Epithelial cell of proximal tubule (primary cell): ENCODE measurements around the gene BABAM2. TPM values are rescaled to one million over a fixed set of nuclear protein-coding genes. Genes with fewer than 3 reads are reported as not detected.
A peak's percentile ranks its signal among the peaks of the same experiment; 100 is the strongest.

ENCODE experiments used
- DNase-seq: peaks from one replicate; pipeline ENCODE4 v3.0.0-alpha.2; 2011; ENCODE audit warnings: low read depth
- H3K4me3 ChIP-seq: 2 replicates; pipeline ENCODE4 v1.5.1; 2011; ENCODE audit warnings: low read depth, mild to moderate bottlenecking, low read length
- total RNA-seq: library from RNA; depleted of rRNA; stranded (reverse); fragments of >200 nt; gene quantifications from 2 replicates; pipeline ENCODE4 v1.2.3, GENCODE V29; 2015
- TF ChIP-seq, protein P1 (sequence below): conservative IDR thresholded peaks from 2 replicates; pipeline ENCODE4 v1.5.1; 2012; ENCODE audit warnings: low read depth, mild to moderate bottlenecking, low read length

Gene BABAM2
- total RNA-seq, 1 donor from 2014 or later = 23.6 TPM

GRCh38 chr2:28172114-28172898, 281.8 kb downstream of the BABAM2 start:
- TF ChIP-seq, protein P1, sequence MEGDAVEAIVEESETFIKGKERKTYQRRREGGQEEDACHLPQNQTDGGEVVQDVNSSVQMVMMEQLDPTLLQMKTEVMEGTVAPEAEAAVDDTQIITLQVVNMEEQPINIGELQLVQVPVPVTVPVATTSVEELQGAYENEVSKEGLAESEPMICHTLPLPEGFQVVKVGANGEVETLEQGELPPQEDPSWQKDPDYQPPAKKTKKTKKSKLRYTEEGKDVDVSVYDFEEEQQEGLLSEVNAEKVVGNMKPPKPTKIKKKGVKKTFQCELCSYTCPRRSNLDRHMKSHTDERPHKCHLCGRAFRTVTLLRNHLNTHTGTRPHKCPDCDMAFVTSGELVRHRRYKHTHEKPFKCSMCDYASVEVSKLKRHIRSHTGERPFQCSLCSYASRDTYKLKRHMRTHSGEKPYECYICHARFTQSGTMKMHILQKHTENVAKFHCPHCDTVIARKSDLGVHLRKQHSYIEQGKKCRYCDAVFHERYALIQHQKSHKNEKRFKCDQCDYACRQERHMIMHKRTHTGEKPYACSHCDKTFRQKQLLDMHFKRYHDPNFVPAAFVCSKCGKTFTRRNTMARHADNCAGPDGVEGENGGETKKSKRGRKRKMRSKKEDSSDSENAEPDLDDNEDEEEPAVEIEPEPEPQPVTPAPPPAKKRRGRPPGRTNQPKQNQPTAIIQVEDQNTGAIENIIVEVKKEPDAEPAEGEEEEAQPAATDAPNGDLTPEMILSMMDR = no peak
- DNase-seq = no peak

DNA sequence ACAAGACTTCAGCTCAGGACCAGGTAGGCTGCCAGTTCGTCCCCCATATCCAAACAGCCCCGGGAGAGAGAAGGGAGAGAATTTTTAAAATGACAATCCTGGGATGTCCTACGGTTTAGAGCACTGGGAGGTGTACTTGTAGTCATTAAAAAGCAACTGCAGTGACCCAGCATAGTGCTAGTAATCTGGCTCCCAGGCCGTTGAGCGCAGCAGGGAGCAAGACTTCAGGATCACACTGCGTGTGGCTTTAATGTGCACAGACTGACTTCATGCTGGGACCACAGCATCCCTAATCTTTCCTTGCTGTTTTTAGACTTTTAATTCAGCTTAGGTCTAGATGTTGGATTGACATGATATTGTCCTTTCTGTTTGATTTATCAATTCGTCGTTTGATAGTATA, 282.8 kb downstream of the BABAM2 start:
- DNase-seq = no peak
- TF ChIP-seq, protein P1 = no peak

More at GRCh38 chr2:28172114-28172898, 281.8 kb downstream of the BABAM2 start:
- H3K4me3 ChIP-seq = no peak overlapping the region

DNA sequence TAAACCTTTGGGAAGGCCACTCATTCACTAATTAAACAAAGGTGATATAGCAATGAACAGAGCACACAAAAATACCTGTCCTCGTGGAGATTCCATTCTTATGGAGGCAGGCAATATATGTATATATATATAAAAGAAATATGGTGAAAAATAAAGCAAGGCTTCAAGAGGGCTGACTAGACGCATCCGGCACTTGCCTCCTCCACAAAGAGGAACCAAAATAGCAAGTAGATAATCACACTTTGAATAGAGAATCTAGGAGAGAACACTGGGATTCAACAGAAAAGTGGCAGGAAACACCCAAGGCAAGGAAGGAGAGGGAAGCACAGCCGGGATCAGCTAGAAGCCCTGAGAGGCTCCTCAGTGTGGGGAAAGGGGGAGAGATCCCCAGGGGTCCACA, 283.7 kb downstream of the BABAM2 start:
- no peak overlapping the region for H3K4me3 ChIP-seq
- TF ChIP-seq, protein P1 = no peak
- no peak for DNase-seq

More for the DNA sequence above, 282.8 kb downstream of the BABAM2 start:
- no peak overlapping the region for H3K4me3 ChIP-seq

DNA sequence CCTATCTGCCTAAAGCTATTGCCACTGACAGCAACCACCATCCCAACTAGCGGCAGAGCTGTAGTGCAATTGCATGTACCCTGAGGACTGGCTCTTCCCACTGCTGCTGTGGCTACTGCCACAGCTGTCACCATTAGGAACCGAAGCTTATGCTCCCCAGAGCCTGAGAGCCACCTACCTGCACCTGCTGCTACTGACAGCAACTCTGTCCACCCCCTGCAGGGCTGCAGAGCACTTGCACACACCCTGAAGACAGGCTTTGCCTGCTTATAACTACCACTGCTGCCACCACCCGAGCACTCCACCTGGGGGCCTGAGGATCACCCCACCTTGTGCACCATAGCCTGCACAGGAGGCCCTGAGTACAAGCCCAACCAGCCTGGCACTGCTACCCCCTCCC, 284.5 kb downstream of the BABAM2 start:
- TF ChIP-seq, protein P1 = peak; percentile 10
- H3K4me3 ChIP-seq = no peak overlapping the region
- DNase-seq = no peak

DNA sequence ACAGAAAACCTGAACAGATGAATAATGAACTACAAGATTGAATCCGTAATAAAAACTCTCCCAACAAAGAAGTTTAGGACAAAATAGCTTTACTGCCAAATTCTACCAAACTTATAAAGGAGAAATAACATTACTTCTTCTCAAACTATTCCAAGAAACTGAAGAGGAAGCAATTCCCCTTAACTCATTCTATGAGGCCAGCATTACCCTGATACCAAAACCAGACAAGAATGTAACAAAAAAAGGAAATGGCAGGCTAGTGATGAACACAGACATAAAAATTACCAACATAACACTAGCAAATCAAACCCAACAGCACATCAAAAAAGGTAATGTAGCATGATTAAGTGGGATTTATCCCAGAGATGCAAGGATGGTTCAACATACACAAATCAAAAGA, 288.4 kb downstream of the BABAM2 start:
- no peak for DNase-seq
- TF ChIP-seq, protein P1 = no peak
- H3K4me3 ChIP-seq = no peak overlapping the region

- no peak for DNase-seq
- H3K4me3 ChIP-seq = no peak overlapping the region
- TF ChIP-seq, protein P1 = no peak
Observed at GRCh38 chr2:28181801-28182200, 291.3 kb downstream of the BABAM2 start.

GRCh38 chr2:28182348-28182747, 291.8 kb downstream of the BABAM2 start:
- TF ChIP-seq, protein P1 = no peak
- no peak for DNase-seq
- no peak overlapping the region for H3K4me3 ChIP-seq
